Dendritic cell treated with granulocyte-macrophage colony-stimulating factor and Interleukin-4, amounts not matched to agents 40 ng/mL and 50 ng/mL, for 4 days (primary cell): ENCODE measurements around the gene ATRIP.

Experiments
- H3K27ac Mint-ChIP-seq: one replicate; pipeline ENCODE4 v1.8.0; 2022; ENCODE audit warnings: mild to moderate bottlenecking, mixed read lengths
- H3K27me3 Mint-ChIP-seq: one replicate; pipeline ENCODE4 v1.8.0; 2022; ENCODE audit warnings: mild to moderate bottlenecking, mixed read lengths
- H3K36me3 Mint-ChIP-seq: one replicate; pipeline ENCODE4 v1.8.0; 2022; ENCODE audit warnings: low read depth, mixed read lengths
- H3K4me1 Mint-ChIP-seq: one replicate; pipeline ENCODE4 v1.8.0; 2022; ENCODE audit warnings: low read depth, mixed read lengths
- H3K4me3 Mint-ChIP-seq: one replicate; pipeline ENCODE4 v1.8.0; 2022; ENCODE audit warnings: mild to moderate bottlenecking, moderate library complexity, mixed read lengths
- H3K9me3 Mint-ChIP-seq: one replicate; pipeline ENCODE4 v1.8.0; 2022; ENCODE audit warnings: mixed read lengths
- intact Hi-C: fragments of 100-400 bp; cut with micrococcal nuclease; formaldehyde crosslinking; loops from one replicate; pipeline ENCODE4 v1.15.0; 2022

The ATRIP gene

GRCh38 chr3:48505968-48506504 lies 59.5 kb downstream of the ATRIP start:
- H3K27me3 Mint-ChIP-seq: peaks cover 2% of the 10 kb centered on the region
- H3K4me1 Mint-ChIP-seq: peaks cover 61% of the 10 kb centered on the region
- no peaks in the 10 kb centered on the region for H3K9me3 Mint-ChIP-seq
- intact Hi-C loops: no loop called here
- H3K27ac Mint-ChIP-seq: no peak overlapping the region
- H3K36me3 Mint-ChIP-seq: peaks cover 3% of the 10 kb centered on the region
- H3K4me3 Mint-ChIP-seq: no peak overlapping the region

GRCh38 chr3:48507256-48508061 lies 60.9 kb downstream of the ATRIP start:
- intact Hi-C loops: no loop called here
- Mint-ChIP-seq H3K4me3 (no peak overlapping the region), H3K27ac (no peak overlapping the region), H3K4me1 (peaks cover 52% of the 10 kb centered on the region), H3K9me3 (no peaks in the 10 kb centered on the region), H3K27me3 (peaks cover 2% of the 10 kb centered on the region), H3K36me3 (no peaks in the 10 kb centered on the region)

GRCh38 chr3:48511551-48511950 lies 65.0 kb downstream of the ATRIP start:
- intact Hi-C loops: no loop called here
- H3K9me3 Mint-ChIP-seq: no peaks in the 10 kb centered on the region
- no peaks in the 10 kb centered on the region for H3K36me3 Mint-ChIP-seq
- H3K4me3 Mint-ChIP-seq: no peak overlapping the region
- H3K27ac Mint-ChIP-seq: no peak overlapping the region
- H3K4me1 Mint-ChIP-seq: peaks cover 21% of the 10 kb centered on the region
- peaks cover 1% of the 10 kb centered on the region for H3K27me3 Mint-ChIP-seq

GRCh38 chr3:48514431-48515227 lies 68.1 kb downstream of the ATRIP start:
- Mint-ChIP-seq H3K27me3 (no peaks in the 10 kb centered on the region), H3K27ac (no peak overlapping the region), H3K36me3 (peaks cover 30% of the 10 kb centered on the region), H3K4me1 (peaks cover 12% of the 10 kb centered on the region), H3K9me3 (no peaks in the 10 kb centered on the region), H3K4me3 (no peak overlapping the region)
- intact Hi-C loops: no loop called here
